Activated T-helper 1 cell treated with anti-CD3 and anti-CD28 coated beads, Interleukin-12 subunit alpha, Interleukin-12 subunit beta, Interleukin-2, Interleukin-4 antibody, amounts not matched to agents 30 ng/mL and 10 ng/mL and 1 ng/mL, durations not matched to agents 14 hours and 24 hours and 36 hours (primary cell): ENCODE measurements around the gene RER1. TPM values are rescaled to one million over a fixed set of nuclear protein-coding genes. Genes with fewer than 3 reads are reported as not detected.

Source experiments
- DNase-seq: peaks from one replicate; pipeline ENCODE4 v3.0.0; 2021; ENCODE audit warnings: low spot score
- H3K27ac Mint-ChIP-seq: one replicate; pipeline ENCODE4 v1.8.0; 2021; ENCODE audit warnings: mild to moderate bottlenecking, mixed read lengths
- H3K27me3 Mint-ChIP-seq: one replicate; pipeline ENCODE4 v1.8.0; 2022; ENCODE audit warnings: mild to moderate bottlenecking, moderate library complexity, mixed read lengths; ENCODE audit not compliant: insufficient read depth
- H3K36me3 Mint-ChIP-seq: one replicate; pipeline ENCODE4 v1.8.0; 2021; ENCODE audit warnings: low read depth, mixed read lengths
- H3K4me1 Mint-ChIP-seq: one replicate; pipeline ENCODE4 v1.8.0; 2021; ENCODE audit warnings: low read depth, mixed read lengths
- H3K4me3 Mint-ChIP-seq: one replicate; pipeline ENCODE4 v1.8.0; 2021; ENCODE audit warnings: mild to moderate bottlenecking, moderate library complexity, mixed read lengths
- H3K9me3 Mint-ChIP-seq: one replicate; pipeline ENCODE4 v1.8.0; 2021; ENCODE audit warnings: mixed read lengths
- intact Hi-C: fragments of 100-400 bp; cut with micrococcal nuclease; formaldehyde crosslinking; loops from one replicate; pipeline ENCODE4 v1.15.1; 2024
- total RNA-seq: library from RNA; stranded (reverse); gene quantifications from 2 replicates; pipeline ENCODE4 v1.2.3, GENCODE V29; 2022

Gene RER1
- total RNA-seq, 1 donor from 2014 or later, result 161 TPM

- Mint-ChIP-seq H3K36me3 (peaks cover 28% of the 10 kb centered on the region), H3K4me1 (peaks cover 5% of the 10 kb centered on the region), H3K27me3 (no peaks in the 10 kb centered on the region), H3K4me3 (no peak overlapping the region), H3K27ac (no peak overlapping the region), H3K9me3 (no peaks in the 10 kb centered on the region)
- DNase-seq, result no peak
- intact Hi-C loops, result no loop called here
These were observed 14.1 kb downstream of the RER1 start for GRCh38 chr1:2405588-2406295.

- Mint-ChIP-seq H3K4me1 (peaks cover 10% of the 10 kb centered on the region), H3K9me3 (no peaks in the 10 kb centered on the region), H3K27me3 (no peaks in the 10 kb centered on the region), H3K27ac (no peak overlapping the region), H3K4me3 (no peak overlapping the region), H3K36me3 (peaks cover 24% of the 10 kb centered on the region)
- DNase-seq, result no peak
- intact Hi-C loops, result no loop called here
These were observed 14.9 kb downstream of the RER1 start for GRCh38 chr1:2406451-2407041.

DNA sequence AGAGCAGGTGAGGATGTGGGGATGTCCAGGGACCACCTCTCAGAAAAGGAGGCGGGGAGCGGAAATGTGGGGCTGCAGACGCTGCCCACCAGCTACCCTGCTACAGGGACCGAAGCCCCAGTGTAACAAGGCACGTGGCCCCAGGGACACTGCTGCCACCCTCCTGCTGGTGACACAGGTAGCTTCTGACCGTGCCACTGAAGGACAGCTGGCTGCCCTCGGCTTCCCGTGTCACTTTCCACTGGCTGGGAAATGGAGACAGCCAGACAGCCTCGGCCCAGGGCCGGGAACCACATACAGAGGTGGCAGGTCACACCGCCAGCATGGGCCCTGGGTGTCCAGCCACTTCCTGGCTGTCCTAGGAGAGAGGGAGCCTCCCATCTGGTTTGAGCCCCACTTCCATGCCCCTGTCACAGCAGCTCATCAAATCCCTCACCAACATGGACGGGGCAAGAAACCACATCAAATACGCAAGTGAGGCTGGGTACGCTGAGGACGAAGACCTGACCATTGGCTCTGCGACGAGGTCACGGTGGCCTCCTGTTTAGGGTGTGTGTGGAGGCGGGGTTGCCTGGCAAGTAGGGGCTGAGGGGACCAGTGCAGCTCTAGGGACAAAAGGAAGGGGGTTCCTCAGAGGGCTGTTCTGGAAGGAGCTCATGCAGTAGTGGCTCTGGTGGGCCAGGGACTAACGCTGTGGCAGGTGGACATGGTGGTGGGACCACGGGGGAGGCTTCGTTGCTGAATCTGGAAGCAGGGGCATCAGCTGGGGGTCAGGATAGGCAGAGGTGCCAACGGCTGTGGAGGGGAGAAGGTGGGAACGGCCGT lies 15.7 kb downstream of the RER1 start:
- Mint-ChIP-seq H3K4me1 (peaks cover 10% of the 10 kb centered on the region), H3K27me3 (no peaks in the 10 kb centered on the region), H3K4me3 (no peak overlapping the region), H3K9me3 (no peaks in the 10 kb centered on the region), H3K27ac (peak overlapping the region; percentile 21), H3K36me3 (peaks cover 18% of the 10 kb centered on the region)
- no peak for DNase-seq
- intact Hi-C loops, result no loop called here

DNA sequence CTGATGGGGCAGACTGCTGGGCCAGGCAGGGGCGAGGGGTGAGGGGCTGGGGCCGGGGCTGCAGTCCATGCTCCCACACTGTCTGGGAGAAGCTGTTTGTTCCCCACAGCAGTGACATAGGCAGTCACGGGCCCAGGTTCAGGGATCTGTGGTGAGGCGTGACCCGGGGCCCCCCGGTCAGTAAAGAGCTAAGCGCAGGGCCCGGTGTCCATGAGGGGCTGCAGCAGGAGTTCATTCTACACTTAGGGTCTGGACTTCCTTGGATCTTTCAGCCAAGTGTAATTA lies 16.3 kb downstream of the RER1 start:
- peaks cover 10% of the 10 kb centered on the region for H3K4me1 Mint-ChIP-seq
- intact Hi-C loops, result no loop called here
- H3K36me3 Mint-ChIP-seq, result peaks cover 15% of the 10 kb centered on the region
- H3K9me3 Mint-ChIP-seq, result no peaks in the 10 kb centered on the region
- H3K4me3 Mint-ChIP-seq, result no peak overlapping the region
- no peak for DNase-seq
- no peak overlapping the region for H3K27ac Mint-ChIP-seq
- H3K27me3 Mint-ChIP-seq, result no peaks in the 10 kb centered on the region

- Mint-ChIP-seq H3K36me3 (peaks cover 12% of the 10 kb centered on the region), H3K27me3 (no peaks in the 10 kb centered on the region), H3K4me1 (peaks cover 10% of the 10 kb centered on the region), H3K9me3 (no peaks in the 10 kb centered on the region), H3K4me3 (no peak overlapping the region), H3K27ac (no peak overlapping the region)
- intact Hi-C loops, result no loop called here
- DNase-seq, result no peak
These were observed 16.8 kb downstream of the RER1 start for GRCh38 chr1:2408456-2408855.

DNA sequence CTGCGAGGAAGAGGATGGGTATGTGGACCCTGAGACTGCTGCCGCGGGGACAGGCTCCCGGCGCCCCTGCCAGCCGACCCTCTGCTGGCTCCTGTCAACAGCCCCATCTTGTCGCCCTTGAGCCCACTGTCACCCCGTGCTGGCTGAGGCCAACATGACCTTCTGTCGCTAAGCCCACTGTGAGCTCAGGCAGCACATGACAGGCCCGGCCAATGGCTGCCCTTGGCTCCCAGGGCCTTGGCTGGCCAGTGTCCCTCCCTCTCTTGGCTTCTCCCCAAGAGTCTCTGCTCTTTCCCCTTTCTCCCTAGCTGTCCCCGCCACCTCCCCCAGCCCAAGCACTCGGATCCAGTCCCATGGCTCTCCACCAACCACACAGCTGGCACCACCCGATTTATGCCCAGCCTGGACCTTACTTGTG lies 17.2 kb downstream of the RER1 start:
- Mint-ChIP-seq H3K27me3 (no peaks in the 10 kb centered on the region), H3K27ac (no peak overlapping the region), H3K36me3 (peaks cover 9% of the 10 kb centered on the region), H3K9me3 (no peaks in the 10 kb centered on the region), H3K4me3 (no peak overlapping the region), H3K4me1 (peaks cover 11% of the 10 kb centered on the region)
- intact Hi-C loops, result no loop called here
- no peak for DNase-seq

GRCh38 chr1:2409745-2410144 lies 18.1 kb downstream of the RER1 start:
- H3K4me1 Mint-ChIP-seq, result peaks cover 20% of the 10 kb centered on the region
- intact Hi-C loops, result loop anchor here (5.0 to 10.0 kb wide), 3 partner anchors 1215 to 1385 kb away; partner anchors contain the start of genes LRRC47 and TPRG1L
- H3K4me3 Mint-ChIP-seq, result no peak overlapping the region
- peaks cover 4% of the 10 kb centered on the region for H3K36me3 Mint-ChIP-seq
- no peaks in the 10 kb centered on the region for H3K27me3 Mint-ChIP-seq
- no peak overlapping the region for H3K27ac Mint-ChIP-seq
- no peaks in the 10 kb centered on the region for H3K9me3 Mint-ChIP-seq
- no peak for DNase-seq

GRCh38 chr1:2411801-2412394 lies 20.3 kb downstream of the RER1 start:
- peak overlapping the region; percentile 90 for H3K4me3 Mint-ChIP-seq
- peak overlapping the region; percentile 89 for H3K27ac Mint-ChIP-seq
- peaks cover 34% of the 10 kb centered on the region for H3K4me1 Mint-ChIP-seq
- H3K36me3 Mint-ChIP-seq, result peaks cover 2% of the 10 kb centered on the region
- no peaks in the 10 kb centered on the region for H3K9me3 Mint-ChIP-seq
- H3K27me3 Mint-ChIP-seq, result no peaks in the 10 kb centered on the region
- no peak for DNase-seq
- intact Hi-C loops, result loop anchor here (1.0 to 10.0 kb wide), 7 partner anchors 21 to 1383 kb away; partner anchors contain the start of genes LRRC47, MORN1, PANK4 and RER1

DNA sequence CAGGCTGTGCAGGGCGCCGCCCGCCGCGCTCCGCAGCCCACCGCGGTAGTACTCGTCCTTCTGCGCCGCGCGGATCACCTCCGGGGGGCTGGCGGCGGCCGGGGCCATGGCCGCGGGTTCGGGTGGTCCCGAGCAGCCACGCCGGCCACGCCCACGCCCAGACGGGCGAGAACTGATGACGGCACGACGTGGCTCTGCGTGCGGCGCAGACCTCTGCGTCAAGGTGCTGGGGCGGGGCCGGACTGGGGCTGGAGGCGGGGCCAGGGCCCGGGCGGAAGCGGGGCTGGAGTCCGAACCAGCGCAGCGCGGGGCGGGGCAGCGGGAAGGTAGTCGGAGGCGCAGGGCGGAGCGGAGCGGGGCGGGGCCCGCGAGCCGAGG lies 20.7 kb downstream of the RER1 start, which contains the start of gene PEX10:
Gene PEX10 (minus strand): TSS at position 170 of the 378 bp plus-strand sequence. CDS start 62 bp downstream, at position 108.
- H3K36me3 Mint-ChIP-seq, result no peaks in the 10 kb centered on the region
- DNase-seq, result peak; percentile 99
- peak within 1 kb of the TSS; percentile 90 for H3K4me3 Mint-ChIP-seq
- H3K4me1 Mint-ChIP-seq, result peaks cover 38% of the 10 kb centered on the region
- peak within 1 kb of the TSS; percentile 89 for H3K27ac Mint-ChIP-seq
- H3K27me3 Mint-ChIP-seq, result no peaks in the 10 kb centered on the region
- intact Hi-C loops, result loop anchor here (1.0 to 10.0 kb wide), 7 partner anchors 21 to 1382 kb away; partner anchors contain the start of genes LRRC47, MORN1, PANK4 and RER1
- H3K9me3 Mint-ChIP-seq, result no peaks in the 10 kb centered on the region

DNA sequence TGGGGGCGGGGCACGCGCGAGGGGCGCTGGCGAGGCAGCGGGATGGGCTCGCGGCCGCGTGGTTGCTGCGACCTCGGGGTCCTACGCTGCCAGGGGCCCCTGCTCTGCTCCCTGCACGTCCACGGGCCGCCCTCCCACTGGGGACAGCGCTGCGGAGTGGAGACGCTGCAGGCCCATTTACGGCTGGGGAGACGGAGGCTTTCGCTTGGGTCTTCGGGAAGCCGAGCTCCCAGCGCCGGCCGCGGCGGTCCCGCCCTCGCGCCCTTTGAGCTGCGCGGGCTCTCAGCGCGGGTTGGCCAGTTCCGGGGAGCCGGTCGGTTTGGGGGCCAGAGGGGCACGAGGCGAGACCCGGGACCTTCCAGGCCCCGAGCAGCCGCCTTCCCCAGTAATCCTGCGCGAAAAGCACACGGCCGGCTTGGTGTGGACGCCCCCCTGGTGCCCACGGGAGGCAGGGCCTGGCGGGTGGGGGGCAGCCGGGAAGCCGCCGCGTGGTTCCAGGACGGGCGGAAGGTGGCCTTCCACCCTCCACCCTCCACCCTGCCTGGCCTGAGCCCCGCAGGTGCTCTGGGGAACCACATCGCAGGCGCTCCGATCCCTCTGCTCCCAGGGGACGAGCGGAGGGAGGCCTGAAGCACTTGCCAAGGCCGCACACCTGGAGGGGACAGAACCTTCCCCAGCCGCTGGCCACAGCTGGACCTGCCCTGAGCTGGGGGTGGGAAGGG lies 21.3 kb downstream of the RER1 start:
- H3K4me1 Mint-ChIP-seq, result peaks cover 38% of the 10 kb centered on the region
- peak overlapping the region; percentile 79 for H3K4me3 Mint-ChIP-seq
- intact Hi-C loops, result loop anchor here (1.0 to 10.0 kb wide), 7 partner anchors 22 to 1382 kb away; partner anchors contain the start of genes LRRC47, MORN1, PANK4 and RER1
- no peaks in the 10 kb centered on the region for H3K9me3 Mint-ChIP-seq
- H3K27ac Mint-ChIP-seq, result no peak overlapping the region
- no peaks in the 10 kb centered on the region for H3K36me3 Mint-ChIP-seq
- DNase-seq, result no peak
- no peaks in the 10 kb centered on the region for H3K27me3 Mint-ChIP-seq

DNA sequence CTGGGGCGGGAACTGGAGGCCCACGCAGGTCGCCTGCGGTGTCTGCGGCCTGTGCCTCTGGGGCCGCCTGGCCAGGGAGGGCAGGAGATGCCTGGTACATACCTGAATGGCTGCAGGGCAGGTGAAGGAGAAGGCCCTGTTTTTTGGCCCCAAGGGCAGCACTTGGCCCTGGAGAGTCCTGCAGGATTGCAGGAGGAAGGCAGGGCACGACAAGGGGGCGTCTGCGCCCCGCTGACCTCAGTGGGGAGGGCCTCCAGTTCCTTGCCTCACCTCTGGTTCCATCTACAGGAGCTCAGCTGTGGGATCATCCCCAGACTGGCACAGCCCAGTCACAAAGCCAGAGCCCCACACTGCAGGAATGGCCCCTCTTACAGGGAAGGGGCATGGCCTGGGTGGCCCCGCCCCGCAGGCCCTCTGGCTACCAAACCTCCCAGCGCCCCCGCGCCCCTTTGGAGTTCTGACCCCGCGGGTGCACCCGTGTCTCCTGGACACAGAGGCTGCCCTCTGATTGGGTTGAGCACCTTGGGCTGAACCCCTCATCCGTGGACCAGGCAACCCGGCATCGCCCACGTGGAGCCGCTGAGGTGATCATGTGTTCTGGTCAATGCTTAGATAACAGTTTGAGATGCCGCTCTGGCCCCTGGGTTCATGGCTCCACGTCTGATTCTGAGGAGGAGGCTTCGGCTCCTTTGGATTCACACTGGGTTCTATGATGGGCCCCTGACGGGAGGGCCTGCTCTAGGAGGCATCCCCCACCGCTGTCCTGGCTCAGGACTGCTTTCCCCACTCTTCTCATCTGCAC lies 22.1 kb downstream of the RER1 start:
- Mint-ChIP-seq H3K9me3 (no peaks in the 10 kb centered on the region), H3K27me3 (no peaks in the 10 kb centered on the region), H3K36me3 (no peaks in the 10 kb centered on the region), H3K4me1 (peaks cover 38% of the 10 kb centered on the region), H3K4me3 (peak overlapping the region; percentile 79), H3K27ac (peak overlapping the region; percentile 73)
- DNase-seq, result peak; percentile 9
- intact Hi-C loops, result loop anchor here (1.0 to 10.0 kb wide), 9 partner anchors 135 to 1381 kb away; partner anchors contain the start of genes LRRC47, PRXL2B and TPRG1L
